OCI-LY7 (cell line): ENCODE data around the gene SPATA16. TPM values are rescaled to one million over a fixed set of nuclear protein-coding genes. Genes with fewer than 3 reads are reported as not detected.

ENCODE experiments used
- BruUV-seq: library from RNA; stranded (reverse); fragments of 400-500 nt; replicated peaks from 2 replicates; lab custom pipeline; 2021; lab: Mats Ljungman, UMichigan
- CTCF ChIA-PET: fragments of 300-600 bp; sonication (Branson Sonifier 250); formaldehyde crosslinking; loops from one replicate; lab custom pipeline; 2022; ENCODE audit warnings: antibody characterized with exemption; ENCODE audit not compliant: unreplicated experiment; lab: Charles Lee
- POLR2A ChIA-PET: fragments of 300-600 bp; sonication (Branson Sonifier 250); formaldehyde crosslinking; loops from one replicate; lab custom pipeline; 2022; ENCODE audit warnings: antibody characterized with exemption; lab: Charles Lee
- DNase-seq: peaks from one replicate; pipeline ENCODE4 v3.0.0-alpha.2; 2015; ENCODE audit warnings: low spot score
- H2AFZ ChIP-seq: fragments of 200-600 bp; sonication (generic), shearing (Covaris generic); 2 replicates; pipeline ENCODE4 v1.6.1; 2014; ENCODE audit warnings: mild to moderate bottlenecking, antibody characterized with exemption, low read length, moderate library complexity
- H3K27ac ChIP-seq: fragments of 200-600 bp; sonication (generic); 2 replicates; pipeline ENCODE4 v1.5.1; 2014; ENCODE audit warnings: mixed run types, low read depth, mild to moderate bottlenecking, moderate library complexity, low read length, inconsistent platforms; ENCODE audit not compliant: poor library complexity, severe bottlenecking
- H3K36me3 ChIP-seq: fragments of 200-600 bp; sonication (generic); 2 replicates; pipeline ENCODE4 v1.6.1; 2014; ENCODE audit warnings: mild to moderate bottlenecking, antibody characterized with exemption, low read length, moderate library complexity, mixed read lengths; ENCODE audit not compliant: insufficient read depth
- H3K4me1 ChIP-seq: fragments of 200-600 bp; sonication (generic); 2 replicates; pipeline ENCODE4 v1.5.1; 2014; ENCODE audit warnings: mild to moderate bottlenecking, low read length; ENCODE audit not compliant: insufficient read depth, poor library complexity, severe bottlenecking
- H3K4me2 ChIP-seq: fragments of 200-600 bp; sonication (generic); 2 replicates; pipeline ENCODE4 v1.6.1; 2014; ENCODE audit warnings: mild to moderate bottlenecking, low read length
- H3K4me3 ChIP-seq: fragments of 200-600 bp; sonication (generic); 2 replicates; pipeline ENCODE4 v1.5.1; 2014; ENCODE audit warnings: mild to moderate bottlenecking, low read depth, low read length; ENCODE audit not compliant: poor library complexity, severe bottlenecking
- H3K79me2 ChIP-seq: fragments of 200-600 bp; sonication (generic); 2 replicates; pipeline ENCODE4 v1.6.1; 2016; ENCODE audit warnings: low read depth, mild to moderate bottlenecking, low read length, moderate library complexity, mixed read lengths; ENCODE audit not compliant: insufficient read depth
- H3K9me2 ChIP-seq: fragments of 200-600 bp; sonication (generic); 2 replicates; pipeline ENCODE4 v1.6.1; 2016; ENCODE audit warnings: mild to moderate bottlenecking, low read length, mixed read lengths; ENCODE audit not compliant: insufficient read depth
- H3K9me3 ChIP-seq: fragments of 200-600 bp; sonication (generic); 2 replicates; pipeline ENCODE4 v1.6.1; 2014; ENCODE audit warnings: mild to moderate bottlenecking, mixed run types, low read length, mixed read lengths
- H4K20me1 ChIP-seq: fragments of 200-600 bp; sonication (generic); 2 replicates; pipeline ENCODE4 v1.6.1; 2014; ENCODE audit warnings: mild to moderate bottlenecking, antibody characterized with exemption, low read length, moderate library complexity, mixed read lengths; ENCODE audit not compliant: insufficient read depth
- EZH2phosphoT487 ChIP-seq: fragments of 200-600 bp; sonication (generic); IDR thresholded peaks from 2 replicates; pipeline ENCODE4 v1.6.1; 2018; ENCODE audit warnings: low read depth, borderline replicate concordance, mild to moderate bottlenecking, mixed run types, antibody characterized with exemption, low read length, moderate library complexity, mixed read lengths
- intact Hi-C: fragments of 100-400 bp; cut with micrococcal nuclease; formaldehyde crosslinking; loops from one replicate; pipeline ENCODE4 v1.10.0; 2022; ENCODE audit not compliant: unreplicated experiment
- total RNA-seq, 2 experiments: library from RNA; depleted of rRNA in 1 of 2; stranded (reverse); fragments of >200 nt in 1 of 2; shearing (Covaris generic) in 1 of 2; gene quantifications; 2 replicates each; pipeline ENCODE4 v1.2.3, GENCODE V29; 2014 to 2022
- TF ChIP-seq, protein P1 (sequence below): fragments of 200-600 bp; sonication (generic); conservative IDR thresholded peaks from 2 replicates; pipeline ENCODE4 v1.5.1; 2014; ENCODE audit warnings: mild to moderate bottlenecking, antibody characterized with exemption, low read length, moderate library complexity, mixed read lengths

The SPATA16 gene
- total RNA-seq, 2 experiments from 2014 or later, result not detected

DNA sequence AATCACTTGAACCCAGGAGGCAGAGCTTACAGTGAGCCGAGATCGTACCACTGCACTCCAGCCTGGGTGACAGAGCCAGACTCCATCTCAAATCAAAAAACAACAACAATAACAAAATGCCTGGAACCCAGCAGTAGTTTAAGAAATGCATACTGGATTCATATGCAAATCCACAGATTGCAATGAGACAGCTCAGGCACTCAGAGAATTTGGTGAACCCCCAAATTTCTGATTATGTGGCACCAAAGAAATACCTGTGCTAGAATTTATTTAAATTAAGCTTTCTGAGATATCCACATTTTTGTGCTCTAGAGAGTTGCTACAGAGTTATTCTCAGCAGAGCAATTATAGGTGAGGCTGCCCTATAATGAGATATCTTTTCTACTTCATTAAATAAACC, 29.7 kb downstream of the SPATA16 start:
- intact Hi-C loops, result no loop called here
- Histone ChIP-seq H4K20me1 (no peaks in the 10 kb centered on the region), H2AFZ (no peak overlapping the region), H3K9me2 (no peaks in the 10 kb centered on the region), H3K36me3 (no peaks in the 10 kb centered on the region), H3K27ac (no peak overlapping the region), H3K4me2 (no peak overlapping the region), H3K79me2 (no peaks in the 10 kb centered on the region), H3K4me1 (no peaks in the 10 kb centered on the region), H3K9me3 (no peaks in the 10 kb centered on the region), H3K4me3 (no peak overlapping the region)
- no TSS peak for BruUV-seq
- CTCF ChIA-PET, result no interaction called here
- POLR2A ChIA-PET, result interaction anchor here (0.6 kb wide), 1 partner anchor 726 kb away, joined by 4 read pairs; no protein-coding TSS in a partner anchor
- DNase-seq, result no peak
- no peak for TF ChIP-seq EZH2phosphoT487
- TF ChIP-seq, protein P1, sequence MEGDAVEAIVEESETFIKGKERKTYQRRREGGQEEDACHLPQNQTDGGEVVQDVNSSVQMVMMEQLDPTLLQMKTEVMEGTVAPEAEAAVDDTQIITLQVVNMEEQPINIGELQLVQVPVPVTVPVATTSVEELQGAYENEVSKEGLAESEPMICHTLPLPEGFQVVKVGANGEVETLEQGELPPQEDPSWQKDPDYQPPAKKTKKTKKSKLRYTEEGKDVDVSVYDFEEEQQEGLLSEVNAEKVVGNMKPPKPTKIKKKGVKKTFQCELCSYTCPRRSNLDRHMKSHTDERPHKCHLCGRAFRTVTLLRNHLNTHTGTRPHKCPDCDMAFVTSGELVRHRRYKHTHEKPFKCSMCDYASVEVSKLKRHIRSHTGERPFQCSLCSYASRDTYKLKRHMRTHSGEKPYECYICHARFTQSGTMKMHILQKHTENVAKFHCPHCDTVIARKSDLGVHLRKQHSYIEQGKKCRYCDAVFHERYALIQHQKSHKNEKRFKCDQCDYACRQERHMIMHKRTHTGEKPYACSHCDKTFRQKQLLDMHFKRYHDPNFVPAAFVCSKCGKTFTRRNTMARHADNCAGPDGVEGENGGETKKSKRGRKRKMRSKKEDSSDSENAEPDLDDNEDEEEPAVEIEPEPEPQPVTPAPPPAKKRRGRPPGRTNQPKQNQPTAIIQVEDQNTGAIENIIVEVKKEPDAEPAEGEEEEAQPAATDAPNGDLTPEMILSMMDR, result no peak

DNA sequence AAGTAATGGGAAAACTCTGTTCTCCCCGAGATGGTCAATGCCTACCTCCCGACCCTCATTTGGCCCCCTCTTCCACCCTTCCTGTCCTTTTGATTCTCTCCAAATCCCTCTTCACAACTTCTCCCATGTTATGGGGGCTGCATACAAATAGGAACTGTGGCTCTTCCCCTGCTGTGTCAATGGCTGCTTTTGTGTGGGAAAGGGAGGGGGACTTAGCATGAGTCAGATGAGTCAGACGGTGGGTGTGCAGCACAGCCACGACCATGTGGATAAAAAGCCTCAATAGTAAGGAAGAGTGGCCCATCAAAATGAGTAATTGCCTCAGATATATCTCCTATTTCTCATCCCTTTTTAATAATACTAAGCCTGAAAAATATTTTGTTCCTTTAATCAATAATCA, 31.9 kb downstream of the SPATA16 start:
- no peak for DNase-seq
- Histone ChIP-seq H3K27ac (no peak overlapping the region), H3K9me3 (no peaks in the 10 kb centered on the region), H4K20me1 (no peaks in the 10 kb centered on the region), H3K4me3 (no peak overlapping the region), H3K79me2 (no peaks in the 10 kb centered on the region), H2AFZ (no peak overlapping the region), H3K4me2 (no peak overlapping the region), H3K4me1 (no peaks in the 10 kb centered on the region), H3K36me3 (no peaks in the 10 kb centered on the region), H3K9me2 (no peaks in the 10 kb centered on the region)
- CTCF ChIA-PET, result no interaction called here
- POLR2A ChIA-PET, result no interaction called here
- TF ChIP-seq, protein P1, result no peak
- no peak for TF ChIP-seq EZH2phosphoT487
- intact Hi-C loops, result no loop called here
- BruUV-seq, result no TSS peak

DNA sequence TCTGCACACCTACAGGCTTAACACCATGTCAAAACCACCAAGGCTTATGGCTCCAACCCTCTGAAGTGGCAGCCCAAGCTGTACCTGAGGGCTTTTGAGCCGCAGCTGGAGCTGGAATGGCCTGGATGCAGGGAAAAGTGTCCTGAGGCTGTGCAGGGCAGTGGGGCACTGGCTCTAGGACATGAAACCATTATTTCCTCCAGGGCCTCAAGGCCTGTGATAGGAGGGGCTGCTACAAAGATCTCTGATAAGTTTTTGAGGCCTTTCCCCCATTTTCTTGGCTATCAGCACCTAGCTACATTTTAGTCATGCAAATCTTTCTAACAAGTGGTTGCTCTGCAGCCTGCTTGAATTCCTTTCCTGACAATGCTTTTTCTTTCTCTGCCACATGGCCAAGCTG, 37.6 kb downstream of the SPATA16 start:
- H3K9me2 ChIP-seq, result no peaks in the 10 kb centered on the region
- ChIA-PET CTCF (no interaction called here), POLR2A (no interaction called here)
- H3K36me3 ChIP-seq, result no peaks in the 10 kb centered on the region
- H3K9me3 ChIP-seq, result no peaks in the 10 kb centered on the region
- H2AFZ ChIP-seq, result no peak overlapping the region
- no peak for DNase-seq
- intact Hi-C loops, result no loop called here
- TF ChIP-seq EZH2phosphoT487, result no peak
- TF ChIP-seq, protein P1, result no peak
- H3K4me1 ChIP-seq, result no peaks in the 10 kb centered on the region
- H4K20me1 ChIP-seq, result no peaks in the 10 kb centered on the region
- no TSS peak for BruUV-seq
- H3K4me3 ChIP-seq, result no peak overlapping the region
- H3K27ac ChIP-seq, result no peak overlapping the region
- H3K79me2 ChIP-seq, result no peaks in the 10 kb centered on the region
- no peak overlapping the region for H3K4me2 ChIP-seq
